D721Med (cell line): Measurements from ENCODE around the gene CPHXL2.
A peak's percentile ranks its signal among the peaks of the same experiment; 100 is the strongest.

Experiments
- DNase-seq: peaks from one replicate; pipeline ENCODE4 v3.0.0; 2011; ENCODE audit warnings: low spot score; ENCODE audit not compliant: insufficient read length
- FAIRE-seq: peaks from 2 replicates; lab custom pipeline; 2011; peaks lifted over from hg19 to GRCh38; lab: Jason Lieb, UNC
- TF ChIP-seq, protein P1 (sequence below): IDR thresholded peaks from 2 replicates; pipeline ENCODE4 v1.5.1; 2012; ENCODE audit warnings: mild to moderate bottlenecking, control low read depth; ENCODE audit not compliant: insufficient read depth; ENCODE audit errors: missing control alignments

CPHXL2 gene

DNA sequence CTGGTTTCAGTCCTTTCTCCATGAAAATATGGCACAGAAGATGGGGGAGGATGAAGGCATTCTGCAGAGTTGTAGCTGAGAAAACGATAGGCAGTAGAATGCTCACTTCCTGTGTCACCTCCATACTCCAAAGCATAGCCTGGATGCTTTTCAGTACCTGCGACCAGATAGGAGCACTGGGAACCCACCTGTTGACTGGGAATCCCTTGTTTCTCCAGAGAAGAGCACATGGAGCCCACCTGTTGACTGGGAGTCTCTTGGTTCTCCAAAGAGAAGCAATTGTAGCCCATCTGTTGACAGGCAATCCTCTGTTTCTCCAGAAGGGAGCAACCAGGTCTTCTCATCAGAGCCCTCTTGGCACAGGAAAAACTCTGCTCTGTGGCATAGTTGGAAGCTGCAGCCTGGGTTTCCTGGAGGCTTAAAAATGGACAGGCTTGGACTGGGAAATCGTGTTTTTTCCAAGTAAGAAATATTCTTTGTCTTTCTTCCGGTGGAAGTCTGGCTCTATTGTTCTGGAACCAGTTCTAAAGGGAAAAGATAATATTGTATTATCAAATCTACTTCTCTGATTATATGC is 16.0 kb downstream of the CPHXL2 start:
- TF ChIP-seq, protein P1, sequence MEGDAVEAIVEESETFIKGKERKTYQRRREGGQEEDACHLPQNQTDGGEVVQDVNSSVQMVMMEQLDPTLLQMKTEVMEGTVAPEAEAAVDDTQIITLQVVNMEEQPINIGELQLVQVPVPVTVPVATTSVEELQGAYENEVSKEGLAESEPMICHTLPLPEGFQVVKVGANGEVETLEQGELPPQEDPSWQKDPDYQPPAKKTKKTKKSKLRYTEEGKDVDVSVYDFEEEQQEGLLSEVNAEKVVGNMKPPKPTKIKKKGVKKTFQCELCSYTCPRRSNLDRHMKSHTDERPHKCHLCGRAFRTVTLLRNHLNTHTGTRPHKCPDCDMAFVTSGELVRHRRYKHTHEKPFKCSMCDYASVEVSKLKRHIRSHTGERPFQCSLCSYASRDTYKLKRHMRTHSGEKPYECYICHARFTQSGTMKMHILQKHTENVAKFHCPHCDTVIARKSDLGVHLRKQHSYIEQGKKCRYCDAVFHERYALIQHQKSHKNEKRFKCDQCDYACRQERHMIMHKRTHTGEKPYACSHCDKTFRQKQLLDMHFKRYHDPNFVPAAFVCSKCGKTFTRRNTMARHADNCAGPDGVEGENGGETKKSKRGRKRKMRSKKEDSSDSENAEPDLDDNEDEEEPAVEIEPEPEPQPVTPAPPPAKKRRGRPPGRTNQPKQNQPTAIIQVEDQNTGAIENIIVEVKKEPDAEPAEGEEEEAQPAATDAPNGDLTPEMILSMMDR, result no peak
- no peak for FAIRE-seq

GRCh38 chr16:75660321-75660720 is 16.5 kb downstream of the CPHXL2 start:
- FAIRE-seq (no peak), DNase-seq (no peak)
- TF ChIP-seq, protein P1, result no peak

More for the DNA sequence above, 16.0 kb downstream of the CPHXL2 start:
- DNase-seq, result no peak

GRCh38 chr16:75658175-75658574 is 18.6 kb downstream of the CPHXL2 start:
- TF ChIP-seq, protein P1, result no peak
- FAIRE-seq, result no peak
- DNase-seq, result no peak

- TF ChIP-seq, protein P1, result no peak
- DNase-seq, result no peak
- no peak for FAIRE-seq
These were observed 22.9 kb downstream of the CPHXL2 start for GRCh38 chr16:75653922-75654321.

DNA sequence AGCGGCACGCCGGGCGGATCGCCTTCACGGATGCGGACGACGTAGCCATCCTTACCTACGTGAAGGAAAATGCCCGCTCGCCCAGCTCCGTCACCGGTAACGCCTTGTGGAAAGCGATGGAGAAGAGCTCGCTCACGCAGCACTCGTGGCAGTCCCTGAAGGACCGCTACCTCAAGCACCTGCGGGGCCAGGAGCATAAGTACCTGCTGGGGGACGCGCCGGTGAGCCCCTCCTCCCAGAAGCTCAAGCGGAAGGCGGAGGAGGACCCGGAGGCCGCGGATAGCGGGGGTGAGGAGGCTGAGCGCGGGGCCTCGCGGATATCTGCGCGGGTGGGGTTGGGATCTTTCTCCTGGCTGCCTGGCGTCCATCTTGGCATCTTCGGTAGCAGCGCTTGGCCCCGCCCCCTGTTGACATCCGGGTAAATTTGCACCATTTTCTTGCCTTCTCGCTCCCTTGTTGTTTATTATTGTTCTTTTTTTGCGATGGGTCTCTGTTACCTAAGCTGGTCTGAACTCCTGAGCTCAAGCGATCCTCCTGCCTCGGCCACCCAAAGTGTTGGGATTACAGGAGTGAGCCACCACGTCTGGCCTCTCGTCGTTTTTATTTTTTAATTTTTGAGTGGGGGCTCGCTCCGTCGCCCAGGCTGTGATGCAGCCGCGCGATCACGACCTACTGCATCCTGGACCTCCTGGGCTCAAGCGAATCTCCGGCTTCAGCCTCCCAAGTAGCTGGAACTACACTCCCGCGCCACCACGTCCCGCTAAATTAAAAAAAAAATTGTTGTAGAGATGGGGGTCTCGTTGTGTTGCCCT is 28.3 kb downstream of the CPHXL2 start:
- no peak for FAIRE-seq

GRCh38 chr16:75647492-75648264 is 29.1 kb downstream of the CPHXL2 start, which contains the start of the genes KARS1 and TERF2IP:
KARS1 (minus strand) TSS chr16:75647665; CDS start chr16:75647639, 26 bp downstream.
TERF2IP (plus strand) TSS chr16:75647773; CDS start chr16:75647883, 110 bp downstream.
- FAIRE-seq (no peak), DNase-seq (peak; percentile 37)
- TF ChIP-seq, protein P1, result no peak

More for the DNA sequence above, 28.3 kb downstream of the CPHXL2 start:
- TF ChIP-seq, protein P1, result no peak
- no peak for DNase-seq
